MM.1S (cell line): Measurements from ENCODE around the gene CACNA1D.

Source experiments
- DNase-seq: peaks from one replicate; pipeline ENCODE4 v3.0.0-alpha.2; 2015
- H2AFZ ChIP-seq: fragments of 300-600 bp; sonication (generic); 2 replicates; pipeline ENCODE4 v1.6.0; 2016; ENCODE audit warnings: antibody characterized with exemption, low read length
- H3F3A ChIP-seq: fragments of 300-600 bp; sonication (generic); 2 replicates; pipeline ENCODE4 v1.6.1; 2016; ENCODE audit warnings: mild to moderate bottlenecking, antibody characterized with exemption, low read length, moderate library complexity, mixed read lengths; ENCODE audit not compliant: insufficient read depth
- H3K27ac ChIP-seq: fragments of 300-600 bp; sonication (generic); 2 replicates; pipeline ENCODE4 v1.5.1; 2016; ENCODE audit warnings: mild to moderate bottlenecking, low read length
- H3K27me3 ChIP-seq: fragments of 300-600 bp; sonication (generic); replicated peaks from 2 replicates; pipeline ENCODE4 v1.6.0; 2016; ENCODE audit warnings: low read length; ENCODE audit not compliant: insufficient read depth
- H3K36me3 ChIP-seq: fragments of 300-600 bp; sonication (generic); replicated peaks from 2 replicates; pipeline ENCODE4 v1.6.1; 2016; ENCODE audit warnings: mild to moderate bottlenecking, low read length, mixed read lengths; ENCODE audit not compliant: insufficient read depth
- H3K4me1 ChIP-seq: fragments of 300-600 bp; sonication (generic); 2 replicates; pipeline ENCODE4 v1.6.1; 2016; ENCODE audit warnings: low read length, mixed read lengths
- H3K4me2 ChIP-seq: fragments of 300-600 bp; sonication (generic); 2 replicates; pipeline ENCODE4 v1.6.0; 2016; ENCODE audit warnings: low read depth, low read length
- H3K4me3 ChIP-seq: fragments of 300-600 bp; sonication (generic); 2 replicates; pipeline ENCODE4 v1.5.1; 2016; ENCODE audit warnings: low read length, mixed read lengths
- H3K79me2 ChIP-seq: fragments of 300-600 bp; sonication (generic); 2 replicates; pipeline ENCODE4 v1.6.1; 2016; ENCODE audit warnings: mixed run types, low read length, mixed read lengths
- H3K9ac ChIP-seq: fragments of 300-600 bp; sonication (generic); 2 replicates; pipeline ENCODE4 v1.6.1; 2016; ENCODE audit warnings: low read length, mixed read lengths
- H3K9me2 ChIP-seq: fragments of 300-600 bp; sonication (generic); replicated peaks from 2 replicates; pipeline ENCODE4 v1.6.1; 2016; ENCODE audit warnings: mild to moderate bottlenecking, low read length, mixed read lengths; ENCODE audit not compliant: insufficient read depth
- H3K9me3 ChIP-seq: fragments of 300-600 bp; sonication (generic); replicated peaks from 2 replicates; pipeline ENCODE4 v1.6.1; 2016; ENCODE audit warnings: mild to moderate bottlenecking, low read length, mixed read lengths; ENCODE audit not compliant: insufficient read depth
- H4K20me1 ChIP-seq: fragments of 300-600 bp; sonication (generic); 2 replicates; pipeline ENCODE4 v1.6.1; 2016; ENCODE audit warnings: mild to moderate bottlenecking, low read length, moderate library complexity, mixed read lengths; ENCODE audit not compliant: insufficient read depth
- CTCF ChIP-seq: fragments of 300-600 bp; sonication (generic); IDR thresholded peaks from 2 replicates; pipeline ENCODE4 v1.5.1; 2016; ENCODE audit warnings: antibody characterized with exemption, low read length, mixed read lengths
- EZH2 ChIP-seq: fragments of 300-600 bp; sonication (generic); optimal IDR thresholded peaks from 2 replicates; pipeline ENCODE3; 2017; ENCODE audit warnings: low read depth, mild to moderate bottlenecking, antibody characterized with exemption, low read length, mixed read lengths
- EZH2phosphoT487 ChIP-seq: fragments of 300-600 bp; sonication (generic); IDR thresholded peaks from 2 replicates; pipeline ENCODE4 v1.6.1; 2018; ENCODE audit warnings: antibody characterized with exemption, low read length

Gene CACNA1D

GRCh38 chr3:53792866-53793265, 298.5 kb downstream of the CACNA1D start:
- no peak overlapping the region for H3K27ac ChIP-seq
- no peaks in the 10 kb centered on the region for H3K4me1 ChIP-seq

GRCh38 chr3:53794597-53794996, 300.2 kb downstream of the CACNA1D start:
- Histone ChIP-seq H3K27me3 (no peaks in the 10 kb centered on the region), H3K4me1 (no peaks in the 10 kb centered on the region), H2AFZ (no peak overlapping the region), H3K4me2 (no peak overlapping the region), H3K4me3 (no peak overlapping the region), H3K9ac (no peak overlapping the region), H3F3A (no peaks in the 10 kb centered on the region), H3K9me2 (no peaks in the 10 kb centered on the region), H3K27ac (no peak overlapping the region), H4K20me1 (no peaks in the 10 kb centered on the region), H3K9me3 (no peaks in the 10 kb centered on the region), H3K36me3 (no peaks in the 10 kb centered on the region), H3K79me2 (no peaks in the 10 kb centered on the region)
- no peak for TF ChIP-seq EZH2
- TF ChIP-seq EZH2phosphoT487, result no peak
- TF ChIP-seq CTCF, result no peak
- no peak for DNase-seq

More at GRCh38 chr3:53792866-53793265, 298.5 kb downstream of the CACNA1D start:
- H3K27me3 ChIP-seq, result no peaks in the 10 kb centered on the region
- no peak overlapping the region for H3K4me3 ChIP-seq
- H3K36me3 ChIP-seq, result no peaks in the 10 kb centered on the region
- no peak overlapping the region for H3K9ac ChIP-seq
- TF ChIP-seq EZH2phosphoT487 (no peak), EZH2 (no peak), CTCF (no peak)
- no peaks in the 10 kb centered on the region for H3K79me2 ChIP-seq
- no peak for DNase-seq
- H3K9me2 ChIP-seq, result no peaks in the 10 kb centered on the region
- no peak overlapping the region for H2AFZ ChIP-seq
- H3K4me2 ChIP-seq, result no peak overlapping the region
- no peaks in the 10 kb centered on the region for H3F3A ChIP-seq
- no peaks in the 10 kb centered on the region for H3K9me3 ChIP-seq
- H4K20me1 ChIP-seq, result no peaks in the 10 kb centered on the region

- no peaks in the 10 kb centered on the region for H4K20me1 ChIP-seq
- TF ChIP-seq CTCF (no peak), EZH2phosphoT487 (no peak), EZH2 (no peak)
- no peak overlapping the region for H3K27ac ChIP-seq
Observed at GRCh38 chr3:53795176-53795575, 300.8 kb downstream of the CACNA1D start.

More at GRCh38 chr3:53795176-53795575, 300.8 kb downstream of the CACNA1D start:
- DNase-seq, result no peak
- no peaks in the 10 kb centered on the region for H3K9me2 ChIP-seq
- no peak overlapping the region for H2AFZ ChIP-seq
- H3K4me2 ChIP-seq, result no peak overlapping the region
- H3K9ac ChIP-seq, result no peak overlapping the region
- no peaks in the 10 kb centered on the region for H3K4me1 ChIP-seq
- H3F3A ChIP-seq, result no peaks in the 10 kb centered on the region
- H3K27me3 ChIP-seq, result no peaks in the 10 kb centered on the region
- H3K4me3 ChIP-seq, result no peak overlapping the region
- no peaks in the 10 kb centered on the region for H3K36me3 ChIP-seq
- no peaks in the 10 kb centered on the region for H3K9me3 ChIP-seq
- H3K79me2 ChIP-seq, result no peaks in the 10 kb centered on the region
